ENCODE data around the gene DNER.

The DNER gene

DNA sequence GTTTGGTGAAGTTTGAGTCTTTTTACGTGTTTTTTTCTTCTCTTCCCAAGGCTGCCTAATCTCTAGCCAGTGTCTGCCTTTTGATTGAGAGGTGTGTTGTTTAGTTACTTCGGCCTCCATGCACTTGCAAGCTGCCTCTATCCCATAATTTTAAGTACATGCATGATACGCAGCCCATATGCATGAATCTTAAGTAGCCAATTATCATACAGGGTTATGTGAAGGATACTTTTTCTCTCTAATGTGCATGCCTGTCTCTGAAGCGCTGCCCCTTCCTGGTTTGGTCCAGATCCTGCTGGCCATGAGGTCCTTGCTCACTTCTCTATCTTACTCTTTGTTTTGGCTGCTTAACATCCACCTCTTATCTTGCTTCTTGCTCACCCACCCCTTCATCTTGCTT is 369.4 kb downstream of the DNER start:
- no peak for TF ChIP-seq EZH2 (IDR thresholded peaks at IDR 0.05; ENCODE audit: borderline replicate concordance, low read length)
- TF ChIP-seq, protein P1, sequence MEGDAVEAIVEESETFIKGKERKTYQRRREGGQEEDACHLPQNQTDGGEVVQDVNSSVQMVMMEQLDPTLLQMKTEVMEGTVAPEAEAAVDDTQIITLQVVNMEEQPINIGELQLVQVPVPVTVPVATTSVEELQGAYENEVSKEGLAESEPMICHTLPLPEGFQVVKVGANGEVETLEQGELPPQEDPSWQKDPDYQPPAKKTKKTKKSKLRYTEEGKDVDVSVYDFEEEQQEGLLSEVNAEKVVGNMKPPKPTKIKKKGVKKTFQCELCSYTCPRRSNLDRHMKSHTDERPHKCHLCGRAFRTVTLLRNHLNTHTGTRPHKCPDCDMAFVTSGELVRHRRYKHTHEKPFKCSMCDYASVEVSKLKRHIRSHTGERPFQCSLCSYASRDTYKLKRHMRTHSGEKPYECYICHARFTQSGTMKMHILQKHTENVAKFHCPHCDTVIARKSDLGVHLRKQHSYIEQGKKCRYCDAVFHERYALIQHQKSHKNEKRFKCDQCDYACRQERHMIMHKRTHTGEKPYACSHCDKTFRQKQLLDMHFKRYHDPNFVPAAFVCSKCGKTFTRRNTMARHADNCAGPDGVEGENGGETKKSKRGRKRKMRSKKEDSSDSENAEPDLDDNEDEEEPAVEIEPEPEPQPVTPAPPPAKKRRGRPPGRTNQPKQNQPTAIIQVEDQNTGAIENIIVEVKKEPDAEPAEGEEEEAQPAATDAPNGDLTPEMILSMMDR (IDR thresholded peaks at IDR 0.05; ENCODE audit: low read length): no peak
- Histone ChIP-seq H3K9ac (ENCODE audit: low read length) (no peak overlapping the region), H3K4me3 (ENCODE audit: low read depth, low read length, poor library complexity, severe bottlenecking) (no peak overlapping the region), H3K79me2 (ENCODE audit: insufficient read depth, low read length) (no peaks in the 10 kb centered on the region), H2AFZ (ENCODE audit: low read length) (no peak overlapping the region), H3K9me3 (ENCODE audit: low read length) (no peaks in the 10 kb centered on the region), H3K4me1 (ENCODE audit: insufficient read depth, low read length, severe bottlenecking) (no peaks in the 10 kb centered on the region), H3K9me2 (ENCODE audit: low read depth, low read length) (no peaks in the 10 kb centered on the region), H4K20me1 (ENCODE audit: insufficient read depth, low read length) (no peaks in the 10 kb centered on the region), H3K36me3 (ENCODE audit: insufficient read depth, low read length) (no peaks in the 10 kb centered on the region), H3K27me3 (ENCODE audit: insufficient read depth, low read length) (no peaks in the 10 kb centered on the region), H3K4me2 (ENCODE audit: low read length) (no peak overlapping the region), H3F3A (ENCODE audit: insufficient read depth, low read length) (no peaks in the 10 kb centered on the region), H3K27ac (ENCODE audit: low read depth, low read length, poor library complexity, severe bottlenecking) (no peak overlapping the region)

DNA sequence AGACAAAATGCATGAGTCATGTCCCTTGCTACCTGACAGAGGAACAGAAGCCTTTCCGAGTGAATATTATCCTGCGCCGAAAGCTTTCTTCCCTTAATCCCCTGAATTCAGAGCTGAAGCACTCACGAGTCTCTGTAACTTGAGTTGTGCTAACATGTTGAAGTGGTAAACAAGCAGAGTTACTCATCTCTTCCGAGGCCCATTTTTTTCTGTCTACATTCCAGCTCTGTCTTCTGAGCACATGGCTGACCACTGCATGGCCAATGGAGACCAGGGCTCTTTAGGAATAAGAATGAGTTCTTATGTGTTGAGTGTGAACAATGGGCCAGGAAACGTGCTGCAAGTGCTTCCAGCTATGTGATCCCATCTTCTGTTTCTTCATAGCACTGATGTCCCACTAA is 370.2 kb downstream of the DNER start:
- TF ChIP-seq EZH2 (IDR thresholded peaks at IDR 0.05; ENCODE audit: borderline replicate concordance, low read length): no peak
- TF ChIP-seq, protein P1 (IDR thresholded peaks at IDR 0.05; ENCODE audit: low read length): no peak
- H3K9me3 ChIP-seq (ENCODE audit: low read length): no peaks in the 10 kb centered on the region

DNA sequence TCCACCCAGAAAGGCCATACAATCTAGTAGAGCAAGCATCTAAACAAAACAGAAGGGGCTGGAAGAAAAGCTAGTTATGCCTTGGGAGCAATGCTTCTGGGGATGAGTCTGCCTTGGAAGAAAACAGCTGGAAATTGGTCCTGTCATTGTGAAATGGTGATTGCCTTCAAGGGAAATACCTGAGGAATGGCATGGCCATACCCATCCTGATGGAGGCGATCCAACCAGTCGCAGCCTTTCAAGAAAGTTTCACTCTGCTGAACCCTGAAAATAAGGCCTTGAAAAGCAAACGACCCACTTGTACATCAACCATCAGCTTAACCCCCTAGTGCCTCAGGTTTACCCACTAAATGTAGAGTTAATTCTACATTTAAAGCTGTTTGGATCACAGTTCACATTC is 370.7 kb downstream of the DNER start:
- no peak overlapping the region for H2AFZ ChIP-seq (ENCODE audit: low read length)
- H3K9me2 ChIP-seq (ENCODE audit: low read depth, low read length): no peaks in the 10 kb centered on the region
- H3K79me2 ChIP-seq (ENCODE audit: insufficient read depth, low read length): no peaks in the 10 kb centered on the region
- no peak overlapping the region for H3K9ac ChIP-seq (ENCODE audit: low read length)
- H3K4me3 ChIP-seq (ENCODE audit: low read depth, low read length, poor library complexity, severe bottlenecking): no peak overlapping the region
- no peak for TF ChIP-seq EZH2 (IDR thresholded peaks at IDR 0.05; ENCODE audit: borderline replicate concordance, low read length)
- TF ChIP-seq, protein P1 (IDR thresholded peaks at IDR 0.05; ENCODE audit: low read length): no peak
- H4K20me1 ChIP-seq (ENCODE audit: insufficient read depth, low read length): no peaks in the 10 kb centered on the region
- H3F3A ChIP-seq (ENCODE audit: insufficient read depth, low read length): no peaks in the 10 kb centered on the region
- H3K27me3 ChIP-seq (ENCODE audit: insufficient read depth, low read length): no peaks in the 10 kb centered on the region
- no peaks in the 10 kb centered on the region for H3K4me1 ChIP-seq (ENCODE audit: insufficient read depth, low read length, severe bottlenecking)
- H3K36me3 ChIP-seq (ENCODE audit: insufficient read depth, low read length): no peaks in the 10 kb centered on the region
- H3K27ac ChIP-seq (ENCODE audit: low read depth, low read length, poor library complexity, severe bottlenecking): no peak overlapping the region
- no peak overlapping the region for H3K4me2 ChIP-seq (ENCODE audit: low read length)
- no peaks in the 10 kb centered on the region for H3K9me3 ChIP-seq (ENCODE audit: low read length)

More for the DNA sequence above, 370.2 kb downstream of the DNER start:
- no peak overlapping the region for H3K27ac ChIP-seq (ENCODE audit: low read depth, low read length, poor library complexity, severe bottlenecking)
- H4K20me1 ChIP-seq (ENCODE audit: insufficient read depth, low read length): no peaks in the 10 kb centered on the region
- H3K79me2 ChIP-seq (ENCODE audit: insufficient read depth, low read length): no peaks in the 10 kb centered on the region
- no peaks in the 10 kb centered on the region for H3K36me3 ChIP-seq (ENCODE audit: insufficient read depth, low read length)
- no peaks in the 10 kb centered on the region for H3K4me1 ChIP-seq (ENCODE audit: insufficient read depth, low read length, severe bottlenecking)
- no peaks in the 10 kb centered on the region for H3K27me3 ChIP-seq (ENCODE audit: insufficient read depth, low read length)
- H3K4me3 ChIP-seq (ENCODE audit: low read depth, low read length, poor library complexity, severe bottlenecking): no peak overlapping the region
- H2AFZ ChIP-seq (ENCODE audit: low read length): no peak overlapping the region
- no peaks in the 10 kb centered on the region for H3F3A ChIP-seq (ENCODE audit: insufficient read depth, low read length)
- no peaks in the 10 kb centered on the region for H3K9me2 ChIP-seq (ENCODE audit: low read depth, low read length)
- no peak overlapping the region for H3K4me2 ChIP-seq (ENCODE audit: low read length)
- H3K9ac ChIP-seq (ENCODE audit: low read length): no peak overlapping the region
